Suppressor macrophage treated with lipopolysaccharide for 1 hour (primary cell): ENCODE data around the gene ANO9.
"Not testable (repeated sequence)": the region's sequence is repeated elsewhere in the genome, so short reads cannot be mapped to it uniquely, and the experiment has no call there.

Experiments used
- DNase-seq, 3 donors: peaks; one replicate each; pipeline ENCODE4 v3.0.0-alpha.2; 2020 to 2022

The ANO9 gene

GRCh38 chr11:398826-399225, 43.0 kb downstream of the ANO9 start:
- DNase-seq, result peak in 1 of 3 donors; percentile 39

DNA sequence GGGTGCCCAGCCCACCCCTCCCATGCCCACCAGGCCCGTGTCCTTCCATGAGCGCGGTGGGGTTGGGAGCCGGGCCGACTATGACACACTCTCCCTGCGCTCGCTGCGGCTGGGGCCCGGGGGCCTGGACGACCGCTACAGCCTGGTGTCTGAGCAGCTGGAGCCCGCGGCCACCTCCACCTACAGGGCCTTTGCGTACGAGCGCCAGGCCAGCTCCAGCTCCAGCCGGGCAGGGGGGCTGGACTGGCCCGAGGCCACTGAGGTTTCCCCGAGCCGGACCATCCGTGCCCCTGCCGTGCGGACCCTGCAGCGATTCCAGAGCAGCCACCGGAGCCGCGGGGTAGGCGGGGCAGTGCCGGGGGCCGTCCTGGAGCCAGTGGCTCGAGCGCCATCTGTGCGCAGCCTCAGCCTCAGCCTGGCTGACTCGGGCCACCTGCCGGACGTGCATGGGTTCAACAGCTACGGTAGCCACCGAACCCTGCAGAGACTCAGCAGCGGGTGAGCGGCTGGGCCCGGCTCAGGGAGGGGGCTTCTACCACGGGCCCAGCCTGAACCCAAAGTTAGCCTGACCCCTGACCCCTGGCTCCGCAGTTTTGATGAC, 44.8 kb downstream of the ANO9 start:
- peak in 2 of 3 donors; percentile 65 to 74 for DNase-seq

DNA sequence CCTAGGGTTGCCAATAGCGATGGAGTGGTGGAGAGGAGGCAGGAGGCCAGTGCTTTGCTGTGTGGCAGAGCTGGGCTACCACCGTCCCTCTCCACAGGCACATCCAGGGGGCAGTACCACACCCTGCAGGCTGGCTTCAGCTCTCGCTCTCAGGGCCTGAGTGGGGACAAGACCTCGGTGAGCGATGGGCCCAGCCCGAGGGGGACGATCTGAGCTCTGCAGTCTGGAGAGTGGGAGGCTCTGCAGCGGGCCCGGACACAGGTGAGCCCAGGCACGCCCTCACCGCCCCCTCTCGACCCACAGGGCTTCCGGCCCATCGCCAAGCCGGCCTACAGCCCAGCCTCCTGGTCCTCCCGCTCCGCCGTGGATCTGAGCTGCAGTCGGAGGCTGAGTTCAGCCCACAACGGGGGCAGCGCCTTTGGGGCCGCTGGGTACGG, 45.3 kb downstream of the ANO9 start:
- DNase-seq, result peak in 1 of 3 donors; percentile 45

- DNase-seq, result no peak
These were observed 45.9 kb downstream of the ANO9 start for GRCh38 chr11:395866-396265.

- DNase-seq, result no peak
These were observed 46.8 kb downstream of the ANO9 start for GRCh38 chr11:394858-395655.

DNA sequence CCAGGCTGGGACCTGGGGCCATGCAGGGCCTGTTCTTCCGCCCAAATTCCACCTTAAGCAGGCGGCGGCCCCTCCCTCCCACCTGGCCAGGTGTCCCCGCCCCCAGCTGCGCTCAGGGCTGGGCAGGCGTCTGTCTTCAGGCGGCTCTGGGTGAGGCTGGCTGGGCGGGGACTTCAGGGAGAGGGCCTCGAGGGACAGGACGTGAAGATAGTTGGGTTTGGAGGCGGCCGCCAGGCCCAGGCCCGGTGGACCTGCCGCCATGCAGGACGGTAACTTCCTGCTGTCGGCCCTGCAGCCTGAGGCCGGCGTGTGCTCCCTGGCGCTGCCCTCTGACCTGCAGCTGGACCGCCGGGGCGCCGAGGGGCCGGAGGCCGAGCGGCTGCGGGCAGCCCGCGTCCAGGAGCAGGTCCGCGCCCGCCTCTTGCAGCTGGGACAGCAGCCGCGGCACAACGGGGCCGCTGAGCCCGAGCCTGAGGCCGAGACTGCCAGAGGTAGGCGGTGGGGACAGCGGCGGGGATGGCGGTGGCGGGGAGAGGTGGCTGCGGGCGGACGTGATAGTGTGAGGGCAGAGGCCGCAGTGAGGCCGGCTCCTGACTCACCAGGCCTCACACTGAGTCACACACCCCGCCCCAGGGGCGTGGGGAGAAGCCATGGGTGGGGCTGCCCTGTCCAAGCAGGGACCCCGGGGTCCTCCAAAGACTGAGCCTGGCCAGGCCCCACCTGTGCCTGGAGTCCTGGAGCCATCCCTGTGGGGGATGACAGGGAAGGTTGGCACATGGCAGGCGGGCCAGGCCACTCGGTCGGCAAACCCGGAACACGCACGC, 47.6 kb downstream of the ANO9 start, which contains the start of gene PKP3:
TSS of gene PKP3 (plus strand) at position 176 of the 824 bp plus-strand sequence. CDS start at position 260, 84 bp downstream.
- DNase-seq, result peak in 2 of 3 donors; percentile 34 to 48

DNA sequence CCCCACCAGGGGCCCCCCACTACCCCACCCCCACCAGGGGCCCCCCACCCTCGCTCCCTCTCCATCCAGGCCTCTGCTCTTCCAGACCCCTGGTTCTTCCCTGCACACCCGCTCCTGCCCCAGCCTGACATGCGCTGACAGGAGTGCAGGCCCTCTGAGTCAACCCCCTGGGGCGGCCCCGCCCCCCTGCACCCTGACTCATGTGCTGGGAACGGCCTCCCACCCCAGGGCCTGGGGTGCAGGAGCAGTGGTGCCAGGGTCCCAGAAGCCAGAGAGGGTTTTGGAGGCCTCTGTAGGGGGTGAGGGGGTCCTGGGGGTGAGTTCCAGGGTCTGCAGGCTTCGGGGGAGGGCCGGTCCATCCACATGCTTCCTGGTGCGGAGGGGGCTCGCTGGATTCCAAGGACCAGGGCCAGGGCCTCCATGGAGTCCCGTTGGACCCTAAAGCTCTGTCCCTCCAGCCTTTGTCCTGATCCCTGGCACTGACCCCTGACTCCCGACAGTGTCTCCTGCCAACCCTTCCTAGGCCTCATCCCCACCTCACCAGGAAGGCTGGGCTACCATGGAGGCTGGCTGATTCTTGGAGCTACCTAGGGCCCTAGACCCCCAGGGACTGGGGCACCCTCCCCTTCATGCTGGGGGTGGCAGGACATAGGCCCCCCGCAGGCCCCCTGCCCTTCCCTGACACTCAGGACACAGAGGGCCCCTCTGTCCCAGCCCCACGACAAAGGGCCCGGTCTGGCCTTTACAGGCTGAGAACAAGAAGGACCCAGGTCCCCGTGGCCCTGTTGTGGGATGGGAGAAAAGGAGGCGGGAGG, 48.4 kb downstream of the ANO9 start:
- peak; percentile 43 to 74 (median 58) for DNase-seq

- DNase-seq, result no peak
These were observed 49.6 kb downstream of the ANO9 start for GRCh38 chr11:392102-392777.

DNA sequence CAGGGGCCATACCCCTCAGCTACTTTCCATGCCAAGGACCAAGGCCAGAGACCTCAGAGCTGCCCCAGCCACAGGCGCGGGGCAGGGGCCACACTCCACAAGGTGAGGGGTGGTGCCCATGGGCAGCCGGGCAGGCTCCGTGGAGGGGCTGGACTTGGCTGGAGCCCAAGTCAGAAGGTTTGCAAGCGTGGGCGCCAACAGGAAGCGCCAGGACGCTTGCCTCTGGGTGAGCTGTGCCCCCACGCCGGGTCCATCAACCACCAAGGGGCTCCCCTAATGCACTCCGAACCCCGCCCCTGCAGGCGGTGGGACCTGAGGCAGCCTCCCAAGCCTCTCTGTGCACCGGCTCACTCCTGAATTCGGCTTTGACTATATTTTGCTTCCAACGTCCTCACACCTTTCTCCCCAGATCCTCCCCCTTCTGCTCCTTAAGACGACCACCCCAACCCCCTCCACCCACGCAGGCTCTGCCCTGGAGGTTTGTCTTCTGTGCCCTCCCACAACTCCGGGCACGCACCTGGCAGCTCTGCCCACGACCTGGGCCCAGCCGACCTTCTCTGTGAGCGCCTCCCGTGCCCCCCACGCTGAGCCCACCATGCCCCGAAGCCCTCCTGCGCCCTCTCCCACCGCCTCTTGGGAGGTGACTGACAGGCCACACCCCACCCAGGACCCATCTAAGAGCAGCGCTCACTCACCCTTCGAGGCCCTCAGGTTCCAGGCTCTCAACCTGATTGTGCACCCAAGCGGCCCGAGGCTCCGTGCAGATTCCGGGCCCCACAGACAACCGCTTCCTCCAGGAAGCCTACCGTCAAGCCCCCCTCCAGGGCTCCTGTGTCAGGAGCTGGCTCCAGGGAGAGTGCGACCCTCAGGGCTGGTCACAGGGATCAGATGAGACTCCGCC, 50.4 kb downstream of the ANO9 start:
- no peak for DNase-seq

DNA sequence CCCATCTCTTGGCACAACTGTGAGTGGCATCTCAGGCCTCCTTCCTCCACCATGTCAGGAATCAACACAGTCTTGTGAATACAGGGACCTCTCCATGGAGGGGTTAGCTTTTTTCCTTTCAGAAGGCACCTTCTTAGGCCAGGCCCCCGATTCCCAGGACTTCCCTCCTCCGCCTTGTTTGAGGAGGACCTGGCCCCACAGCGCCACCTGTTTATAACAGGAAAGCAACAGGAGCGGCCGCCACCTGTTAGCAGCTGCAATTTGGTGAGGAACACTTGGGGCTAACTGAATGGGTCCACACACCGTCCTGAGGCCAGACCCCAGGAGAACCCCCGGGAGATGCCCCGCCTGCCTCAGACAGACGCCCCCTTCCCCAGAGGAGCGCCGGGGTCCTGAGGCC, 51.6 kb downstream of the ANO9 start:
- no peak for DNase-seq

- DNase-seq, result not testable (repeated sequence)
These were observed 52.4 kb downstream of the ANO9 start for GRCh38 chr11:389369-389768.

GRCh38 chr11:387193-387793, 54.5 kb downstream of the ANO9 start:
- DNase-seq, result no peak

- DNase-seq, result no peak
These were observed 55.3 kb downstream of the ANO9 start for GRCh38 chr11:386483-386882.

DNA sequence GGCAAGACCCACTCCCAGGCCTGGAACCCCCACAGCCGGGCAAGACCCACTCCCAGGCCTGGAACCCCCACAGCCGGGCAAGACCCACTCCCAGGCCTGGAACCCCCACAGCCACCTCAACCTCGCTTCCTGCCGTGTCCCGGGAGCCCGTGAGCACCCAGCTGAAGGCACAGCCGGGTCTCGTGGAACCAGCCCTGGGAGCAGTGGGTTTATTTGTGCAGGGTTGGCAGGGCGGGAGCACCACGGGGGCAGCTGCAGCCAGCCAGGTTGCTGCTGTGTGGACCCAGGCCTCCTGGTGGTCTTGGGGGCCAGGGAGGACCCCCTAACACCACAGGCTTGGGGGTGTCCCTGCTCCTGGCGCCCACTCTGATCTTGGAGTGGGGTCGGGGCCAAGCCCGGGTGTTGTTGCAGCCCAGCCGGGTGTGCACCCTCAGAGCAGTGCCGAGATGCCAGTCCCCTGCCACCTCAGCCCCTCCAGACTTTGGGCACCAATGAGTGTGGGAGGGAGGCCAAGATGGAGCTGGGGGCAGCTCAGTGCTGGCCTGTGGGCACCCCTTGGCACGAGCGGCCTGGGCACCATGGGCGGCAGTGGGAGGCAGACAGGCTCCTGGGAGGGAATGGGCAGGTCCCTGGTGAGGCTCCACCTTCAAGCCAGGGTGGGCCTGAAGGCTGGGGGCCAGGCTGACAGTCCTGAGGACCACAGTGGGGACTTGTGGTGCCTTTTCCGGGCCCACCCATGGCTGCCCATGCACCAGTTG, 56.0 kb downstream of the ANO9 start:
- DNase-seq, result no peak

GRCh38 chr11:384511-384910, 57.3 kb downstream of the ANO9 start:
- no peak for DNase-seq

DNA sequence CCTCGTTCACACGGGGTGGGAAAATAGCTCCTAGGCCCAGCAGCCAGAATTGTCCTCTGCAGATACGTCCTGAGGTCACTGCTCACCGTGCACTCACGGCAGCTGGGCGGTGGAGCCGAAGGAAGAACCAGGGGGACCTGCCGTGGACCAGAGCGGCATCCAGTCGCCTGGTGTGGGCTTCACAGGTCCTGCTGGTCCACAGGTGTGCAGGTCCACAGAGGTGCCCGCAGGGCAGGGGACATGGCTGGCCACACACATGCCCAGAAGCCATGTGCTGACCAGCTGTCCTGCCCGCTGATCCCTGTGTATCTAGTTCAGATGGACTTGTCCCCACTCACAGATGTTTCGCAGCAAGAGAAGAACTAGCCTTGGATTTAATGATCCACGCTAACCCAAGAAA, 58.4 kb downstream of the ANO9 start:
- DNase-seq, result no peak

GRCh38 chr11:382081-382629, 59.7 kb downstream of the ANO9 start:
- no peak for DNase-seq

- DNase-seq, result no peak
These were observed 60.2 kb downstream of the ANO9 start for GRCh38 chr11:381501-382072.

- no peak for DNase-seq
These were observed 60.8 kb downstream of the ANO9 start for GRCh38 chr11:380996-381395.
